ENCODE data around the gene CD38. TPM values are rescaled to one million over a fixed set of nuclear protein-coding genes. Genes with fewer than 3 reads are reported as not detected.
A peak's percentile ranks its signal among the peaks of the same experiment; 100 is the strongest.

CD38 gene
- total RNA-seq, 1 donor from 2014 or later: not detected

- TF ChIP-seq, protein P1, sequence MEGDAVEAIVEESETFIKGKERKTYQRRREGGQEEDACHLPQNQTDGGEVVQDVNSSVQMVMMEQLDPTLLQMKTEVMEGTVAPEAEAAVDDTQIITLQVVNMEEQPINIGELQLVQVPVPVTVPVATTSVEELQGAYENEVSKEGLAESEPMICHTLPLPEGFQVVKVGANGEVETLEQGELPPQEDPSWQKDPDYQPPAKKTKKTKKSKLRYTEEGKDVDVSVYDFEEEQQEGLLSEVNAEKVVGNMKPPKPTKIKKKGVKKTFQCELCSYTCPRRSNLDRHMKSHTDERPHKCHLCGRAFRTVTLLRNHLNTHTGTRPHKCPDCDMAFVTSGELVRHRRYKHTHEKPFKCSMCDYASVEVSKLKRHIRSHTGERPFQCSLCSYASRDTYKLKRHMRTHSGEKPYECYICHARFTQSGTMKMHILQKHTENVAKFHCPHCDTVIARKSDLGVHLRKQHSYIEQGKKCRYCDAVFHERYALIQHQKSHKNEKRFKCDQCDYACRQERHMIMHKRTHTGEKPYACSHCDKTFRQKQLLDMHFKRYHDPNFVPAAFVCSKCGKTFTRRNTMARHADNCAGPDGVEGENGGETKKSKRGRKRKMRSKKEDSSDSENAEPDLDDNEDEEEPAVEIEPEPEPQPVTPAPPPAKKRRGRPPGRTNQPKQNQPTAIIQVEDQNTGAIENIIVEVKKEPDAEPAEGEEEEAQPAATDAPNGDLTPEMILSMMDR (IDR thresholded peaks at IDR 0.05; ENCODE audit: insufficient read depth, low read length, severe bottlenecking): no peak
- Histone ChIP-seq H3K36me3 (ENCODE audit: control insufficient read depth, insufficient read depth, low read length) (no peaks in the 10 kb centered on the region), H3K27me3 (ENCODE audit: control insufficient read depth, insufficient read depth, low read length) (peaks cover 8% of the 10 kb centered on the region), H3K4me3 (ENCODE audit: low read depth, low read length) (no peak overlapping the region)
- FAIRE-seq: no peak
- DNase-seq (ENCODE audit: low read depth): no peak
These were observed 1.1 kb upstream of the CD38 start for GRCh38 chr4:15776871-15777648.

- DNase-seq (ENCODE audit: low read depth): no peak
- TF ChIP-seq, protein P1 (IDR thresholded peaks at IDR 0.05; ENCODE audit: insufficient read depth, low read length, severe bottlenecking): no peak
- Histone ChIP-seq H3K36me3 (ENCODE audit: control insufficient read depth, insufficient read depth, low read length) (no peaks in the 10 kb centered on the region), H3K4me3 (ENCODE audit: low read depth, low read length) (no peak overlapping the region), H3K27me3 (ENCODE audit: control insufficient read depth, insufficient read depth, low read length) (peaks cover 8% of the 10 kb centered on the region)
- FAIRE-seq: peak; percentile 94
These were observed 335 bp upstream of the CD38 start for GRCh38 chr4:15777697-15778288.

DNA sequence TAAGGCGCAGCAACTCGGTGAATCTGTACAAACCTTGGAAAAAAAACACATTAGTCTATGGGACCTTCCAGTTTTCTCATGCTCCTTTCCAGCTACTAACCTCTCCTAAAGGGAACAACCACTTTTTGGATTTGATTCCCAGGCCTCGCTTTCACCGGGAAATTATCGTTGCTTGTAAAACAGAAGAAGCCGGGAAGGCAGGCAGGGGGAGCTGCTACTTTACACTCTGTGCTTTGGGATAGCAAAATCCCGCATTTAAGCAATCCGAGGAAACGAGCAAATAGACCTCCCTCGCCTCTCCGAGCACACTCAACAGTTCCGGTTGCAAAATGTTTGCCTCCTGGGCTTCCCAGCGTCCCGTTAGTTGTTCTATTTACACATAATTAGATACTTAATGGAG, 1.2 kb downstream of the CD38 start:
- FAIRE-seq (no peak), DNase-seq (ENCODE audit: low read depth) (peak; percentile 71)
- Histone ChIP-seq H3K27me3 (ENCODE audit: control insufficient read depth, insufficient read depth, low read length) (peaks cover 12% of the 10 kb centered on the region), H3K4me3 (ENCODE audit: low read depth, low read length) (peak overlapping the region; percentile 25), H3K36me3 (ENCODE audit: control insufficient read depth, insufficient read depth, low read length) (no peaks in the 10 kb centered on the region)
- TF ChIP-seq, protein P1 (IDR thresholded peaks at IDR 0.05; ENCODE audit: insufficient read depth, low read length, severe bottlenecking): peak; percentile 23

DNA sequence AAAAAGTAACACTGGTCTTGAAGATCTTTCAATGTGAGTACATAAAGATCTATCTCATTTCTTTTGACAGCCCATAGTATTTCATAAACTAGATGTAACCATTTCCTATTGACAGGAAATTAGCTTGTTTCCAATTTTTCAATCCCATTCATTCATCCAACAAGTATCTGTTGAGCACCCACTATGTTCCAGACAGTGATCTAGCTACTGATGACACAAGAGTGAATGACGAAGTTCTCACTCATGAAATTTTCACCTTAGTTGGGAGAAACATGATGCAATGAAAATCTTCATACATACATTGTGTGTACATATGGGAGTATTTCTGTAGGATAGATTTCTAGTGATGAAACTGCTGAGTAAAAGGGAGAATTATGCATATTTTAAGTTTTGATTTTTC, 1.7 kb downstream of the CD38 start:
- TF ChIP-seq, protein P1 (IDR thresholded peaks at IDR 0.05; ENCODE audit: insufficient read depth, low read length, severe bottlenecking): no peak
- Histone ChIP-seq H3K36me3 (ENCODE audit: control insufficient read depth, insufficient read depth, low read length) (no peaks in the 10 kb centered on the region), H3K27me3 (ENCODE audit: control insufficient read depth, insufficient read depth, low read length) (peaks cover 12% of the 10 kb centered on the region), H3K4me3 (ENCODE audit: low read depth, low read length) (no peak overlapping the region)
- peak; percentile 43 for DNase-seq (ENCODE audit: low read depth)
- no peak for FAIRE-seq

- DNase-seq (ENCODE audit: low read depth) (peak; percentile 27), FAIRE-seq (no peak)
- H3K4me3 ChIP-seq (ENCODE audit: low read depth, low read length): no peak overlapping the region
- peaks cover 12% of the 10 kb centered on the region for H3K27me3 ChIP-seq (ENCODE audit: control insufficient read depth, insufficient read depth, low read length)
- TF ChIP-seq, protein P1 (IDR thresholded peaks at IDR 0.05; ENCODE audit: insufficient read depth, low read length, severe bottlenecking): no peak
- no peaks in the 10 kb centered on the region for H3K36me3 ChIP-seq (ENCODE audit: control insufficient read depth, insufficient read depth, low read length)
These were observed 3.4 kb downstream of the CD38 start for GRCh38 chr4:15781427-15782095.
